8988T (cell line): ENCODE results near the gene WNT9B.
"Not testable (repeated sequence)": the region's sequence is repeated elsewhere in the genome, so short reads cannot be mapped to it uniquely, and the experiment has no call there.

Source experiments
- DNase-seq: peaks from one replicate; pipeline ENCODE4 v3.0.0; 2011

WNT9B gene

DNA sequence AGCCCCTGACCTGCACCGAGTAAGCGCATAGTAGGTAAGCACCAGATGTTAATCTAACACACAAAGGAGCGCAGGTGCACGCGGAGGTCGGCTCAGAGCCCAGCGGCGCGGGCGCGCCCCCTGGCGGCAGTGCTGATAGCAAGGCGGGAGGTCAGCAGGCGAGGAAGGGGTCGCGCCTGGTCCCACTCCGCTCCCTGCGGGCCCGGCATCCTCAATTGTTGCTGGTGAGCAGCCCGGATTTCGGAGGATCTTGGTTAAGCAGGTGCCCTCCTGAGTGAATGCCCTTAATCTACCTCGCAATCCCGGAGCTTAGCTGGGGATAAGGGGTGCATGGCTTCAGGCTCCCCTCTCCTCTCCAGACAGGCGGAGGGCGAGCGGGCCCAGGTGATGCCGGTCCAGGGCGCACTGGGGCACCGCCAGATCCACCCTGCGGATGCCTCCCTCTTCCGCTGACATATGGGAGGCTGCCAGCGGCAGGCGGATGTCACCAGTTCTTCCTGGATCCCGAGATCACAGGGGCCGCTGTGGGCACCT, 28.9 kb upstream of the WNT9B start:
- DNase-seq, result no peak

DNA sequence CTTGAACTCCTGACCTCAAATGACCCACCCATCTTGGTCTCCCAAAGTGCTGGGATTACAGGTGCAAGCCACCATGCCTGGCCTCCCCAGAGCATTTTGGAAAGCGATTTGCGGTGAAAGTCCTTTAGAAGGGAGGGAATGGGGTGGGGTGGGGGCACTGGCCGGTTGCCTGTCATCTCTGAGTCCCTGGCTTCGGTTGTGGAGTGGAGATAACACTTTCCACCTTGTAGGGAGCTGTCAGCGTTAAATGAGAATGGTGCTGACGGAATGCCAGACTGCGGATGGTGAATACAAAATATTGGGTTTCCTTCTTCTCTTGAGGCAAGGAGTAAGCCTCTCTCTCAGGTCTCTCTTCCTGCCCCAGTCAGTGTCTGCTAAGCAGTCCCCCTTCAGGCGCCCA, 27.7 kb upstream of the WNT9B start:
- no peak for DNase-seq

- DNase-seq, result no peak
Observed at GRCh38 chr17:46826116-46826515, 25.3 kb upstream of the WNT9B start.

DNA sequence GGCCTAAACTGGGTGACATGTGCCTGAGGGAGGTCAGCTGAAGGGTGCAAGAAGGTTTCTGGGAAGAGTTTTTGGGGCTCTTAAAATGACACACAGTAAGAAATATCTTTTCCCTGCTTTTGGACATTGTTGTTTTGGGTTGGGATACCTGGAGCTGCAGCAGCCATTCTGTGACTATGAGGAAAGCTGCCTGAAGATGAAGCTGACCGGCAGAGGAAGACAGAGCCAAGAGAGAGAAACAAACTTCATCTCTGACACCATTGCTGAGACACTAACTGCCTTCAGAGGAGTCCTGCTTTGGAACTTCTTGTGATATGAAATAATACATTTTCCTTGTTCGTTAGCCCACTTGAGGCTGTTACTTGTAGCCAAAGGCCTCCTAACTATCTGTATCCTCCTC, 24.1 kb upstream of the WNT9B start:
- no peak for DNase-seq

GRCh38 chr17:46831573-46832330, 19.6 kb upstream of the WNT9B start:
- DNase-seq, result no peak

GRCh38 chr17:46832331-46832821, 19.0 kb upstream of the WNT9B start:
- DNase-seq, result no peak

- no peak for DNase-seq
Observed at GRCh38 chr17:46832945-46833839, 18.2 kb upstream of the WNT9B start.

DNA sequence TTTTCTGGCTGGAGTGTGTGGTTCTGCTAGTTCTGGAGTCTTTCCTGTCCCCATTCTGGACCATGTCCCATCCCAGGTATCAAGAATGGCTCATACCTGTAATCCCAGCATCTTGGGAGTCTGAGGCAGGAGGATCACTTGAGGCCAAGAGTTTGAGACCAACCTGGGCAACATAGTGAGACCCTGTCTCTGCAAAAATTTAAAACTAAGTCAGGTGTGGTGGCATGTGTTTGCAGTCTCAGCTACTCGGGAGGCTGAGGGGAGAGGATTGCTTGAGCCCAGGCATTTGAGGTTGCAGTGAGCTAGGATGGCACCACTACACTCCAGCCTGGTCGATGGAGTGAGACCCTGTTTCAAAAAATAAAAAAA, 17.6 kb upstream of the WNT9B start:
- no peak for DNase-seq

DNA sequence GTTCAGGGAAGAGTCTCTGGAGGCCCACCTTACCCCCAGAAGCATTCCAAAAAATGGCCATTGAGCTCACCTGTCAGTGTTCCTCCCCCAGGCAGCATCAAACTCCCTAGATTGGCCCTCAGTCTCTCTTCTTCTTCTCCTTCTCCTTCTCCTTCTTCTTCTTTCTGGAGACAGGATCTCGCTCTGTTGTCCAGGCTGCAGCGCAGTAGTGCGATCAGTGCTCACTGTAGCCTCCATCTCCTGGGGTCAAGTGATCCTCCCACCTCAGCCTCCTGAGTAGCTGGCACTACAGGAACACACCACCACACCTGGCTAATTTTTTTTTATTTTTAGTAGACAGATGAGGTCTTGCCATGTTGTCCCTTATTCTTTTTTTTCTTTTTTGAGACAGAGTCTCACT, 16.5 kb upstream of the WNT9B start:
- DNase-seq, result no peak

DNA sequence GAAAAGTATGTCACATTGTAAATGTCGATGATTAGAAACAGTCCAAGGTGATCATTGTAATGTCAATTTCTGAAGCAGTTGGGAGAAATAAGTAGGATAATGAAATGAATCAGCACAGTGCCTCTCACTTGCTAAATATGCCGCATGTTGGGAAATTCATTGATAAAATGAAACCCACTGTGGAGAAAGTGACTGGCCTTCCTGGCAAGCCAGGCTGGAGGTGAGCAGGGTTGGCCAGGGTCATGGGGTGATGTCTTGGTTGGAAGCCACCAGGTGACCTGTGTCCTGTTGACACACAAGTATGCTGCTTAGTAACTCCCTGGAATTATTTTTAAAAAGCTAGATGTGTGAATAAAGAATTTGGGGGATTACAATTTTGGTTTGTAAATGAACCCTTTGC, 14.9 kb upstream of the WNT9B start:
- DNase-seq, result no peak

- DNase-seq, result no peak
Observed at GRCh38 chr17:46837521-46837920, 13.9 kb upstream of the WNT9B start.

DNA sequence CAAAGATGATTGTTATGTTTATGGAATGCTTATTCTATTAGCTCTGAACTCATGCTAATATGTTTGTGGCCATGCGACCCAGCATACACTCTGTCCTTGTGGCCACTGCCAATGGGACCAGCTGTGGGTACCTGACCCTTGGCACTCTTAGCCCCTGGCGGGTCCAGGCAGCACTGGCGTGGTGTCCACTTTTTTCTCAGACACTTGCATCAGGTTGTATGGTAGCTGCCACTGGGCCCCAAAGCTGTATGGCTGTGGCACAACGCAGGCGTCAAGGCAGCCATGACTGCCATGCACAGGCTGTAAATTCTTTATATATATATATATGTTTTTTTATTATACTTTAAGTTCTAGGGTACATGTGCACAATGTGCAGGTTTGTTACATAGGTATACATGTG, 12.2 kb upstream of the WNT9B start:
- DNase-seq, result no peak

- not testable (repeated sequence) for DNase-seq
Observed at GRCh38 chr17:46840596-46840995, 10.8 kb upstream of the WNT9B start.

GRCh38 chr17:46841561-46842379, 9.6 kb upstream of the WNT9B start:
- DNase-seq, result no peak

- no peak for DNase-seq
Observed at GRCh38 chr17:46842835-46843234, 8.5 kb upstream of the WNT9B start.

GRCh38 chr17:46847204-46848191, 3.9 kb upstream of the WNT9B start:
- no peak for DNase-seq

DNA sequence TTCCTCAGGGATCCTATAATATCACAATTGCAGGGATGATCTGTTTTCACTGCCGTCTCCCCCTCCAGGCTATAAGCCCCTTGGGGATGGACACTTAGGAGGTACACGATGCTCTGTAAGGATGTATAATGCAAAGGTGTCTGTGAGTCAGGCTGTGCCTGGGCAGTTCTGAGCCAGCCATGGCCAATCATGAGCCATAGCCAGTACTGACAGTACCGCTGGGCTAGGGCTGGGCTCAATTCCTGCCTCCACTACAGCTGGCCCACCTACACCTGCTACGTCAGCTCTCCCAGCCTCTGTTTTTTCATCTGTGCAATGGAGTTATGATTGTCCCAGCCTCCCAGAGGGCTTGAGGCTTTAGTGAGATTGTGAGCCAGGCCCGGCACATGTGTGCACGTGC, 2.8 kb upstream of the WNT9B start:
- no peak for DNase-seq

DNA sequence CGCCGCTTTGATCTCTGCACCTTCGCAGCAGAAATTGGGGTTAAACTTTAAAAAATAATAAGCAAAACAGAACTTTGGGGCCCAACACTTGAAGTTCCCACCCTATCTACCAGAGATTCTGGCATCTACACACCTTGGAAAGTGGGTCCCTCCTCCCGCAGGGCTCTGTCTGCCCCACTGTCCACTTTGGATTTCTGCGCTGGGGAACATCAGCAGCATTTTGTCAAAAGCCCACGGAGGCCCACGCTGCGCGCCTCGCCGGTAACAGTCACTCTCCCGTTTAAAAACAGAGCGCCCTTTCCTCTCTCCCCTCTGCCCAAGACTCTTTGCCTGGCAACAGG, 725 bp upstream of the WNT9B start:
- DNase-seq, result no peak

DNA sequence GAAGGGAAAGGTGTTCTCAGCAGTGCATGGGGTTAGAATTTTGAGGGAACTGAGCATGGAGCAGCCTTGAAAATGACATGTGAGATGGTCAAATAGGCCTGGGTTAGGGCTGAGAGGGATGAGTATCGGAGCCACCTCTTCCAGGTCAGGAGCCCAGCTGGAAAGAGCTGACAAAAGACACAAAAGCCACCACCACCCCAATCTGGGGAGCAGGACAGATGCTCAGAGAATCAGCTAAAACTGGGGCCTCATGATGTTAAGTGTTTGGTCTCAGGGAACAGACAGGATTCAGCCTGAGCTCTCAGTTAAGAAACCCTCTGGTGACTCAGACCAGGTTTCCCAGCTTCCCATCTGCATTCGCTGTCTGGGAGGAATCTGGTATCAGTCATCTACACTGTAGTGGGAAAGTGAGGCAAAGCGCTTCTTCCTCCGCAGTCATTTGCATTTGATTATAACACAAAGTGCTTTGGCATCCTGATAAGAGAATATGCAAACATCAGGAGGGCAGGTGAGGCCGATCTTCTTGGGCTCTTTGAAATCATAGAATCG, 2.6 kb downstream of the WNT9B start:
- DNase-seq, result no peak

DNA sequence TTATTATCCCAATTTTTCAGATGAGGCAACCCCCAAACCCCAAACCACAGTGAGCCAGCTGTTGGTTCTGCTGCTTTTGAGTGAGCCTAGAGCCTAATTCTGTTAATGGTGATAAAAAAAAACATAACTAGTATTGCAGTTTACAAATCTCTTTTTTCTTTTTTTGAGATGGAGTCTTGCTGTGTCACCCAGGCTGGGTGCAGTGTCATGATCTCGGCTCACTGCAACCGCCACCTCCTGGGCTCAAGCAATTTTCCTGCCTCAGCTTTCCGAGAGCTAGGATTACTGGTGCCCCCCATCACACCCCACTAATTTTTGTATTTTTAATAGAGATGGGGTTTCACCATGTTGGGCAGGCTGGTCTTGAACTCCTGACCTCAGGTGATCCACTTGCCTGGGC, 3.1 kb downstream of the WNT9B start:
- DNase-seq, result no peak

- no peak for DNase-seq
Observed at GRCh38 chr17:46854948-46855347, 3.6 kb downstream of the WNT9B start.

DNA sequence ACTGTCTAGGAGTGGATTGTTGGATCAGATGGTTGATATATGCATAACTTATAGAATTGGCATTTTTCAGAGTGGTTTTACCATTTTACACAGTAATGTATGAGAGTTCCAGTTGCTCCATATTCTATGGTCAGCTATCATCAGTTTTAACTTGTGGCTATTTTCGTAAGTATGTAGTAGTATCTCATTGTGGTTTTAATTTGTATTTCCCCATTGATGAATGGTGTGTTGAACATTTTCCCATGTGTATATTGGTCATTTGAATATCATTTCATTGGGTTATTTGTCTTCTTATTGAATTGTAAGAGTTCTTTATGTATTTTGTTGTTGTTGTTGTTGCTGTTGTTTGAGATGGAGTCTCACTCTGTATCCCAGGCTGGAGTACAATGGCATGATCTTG, 6.2 kb downstream of the WNT9B start:
- no peak for DNase-seq
